GM21526 (cell line): Measurements from ENCODE around the gene ADAD2.

ENCODE experiments used
- ATAC-seq: cut with Tn5 transposase; IDR thresholded peaks from one replicate; pipeline ENCODE4 v1.9.1; 2021; ENCODE audit warnings: moderate library complexity; ENCODE audit not compliant: unreplicated experiment, low FRiP score

Gene ADAD2

DNA sequence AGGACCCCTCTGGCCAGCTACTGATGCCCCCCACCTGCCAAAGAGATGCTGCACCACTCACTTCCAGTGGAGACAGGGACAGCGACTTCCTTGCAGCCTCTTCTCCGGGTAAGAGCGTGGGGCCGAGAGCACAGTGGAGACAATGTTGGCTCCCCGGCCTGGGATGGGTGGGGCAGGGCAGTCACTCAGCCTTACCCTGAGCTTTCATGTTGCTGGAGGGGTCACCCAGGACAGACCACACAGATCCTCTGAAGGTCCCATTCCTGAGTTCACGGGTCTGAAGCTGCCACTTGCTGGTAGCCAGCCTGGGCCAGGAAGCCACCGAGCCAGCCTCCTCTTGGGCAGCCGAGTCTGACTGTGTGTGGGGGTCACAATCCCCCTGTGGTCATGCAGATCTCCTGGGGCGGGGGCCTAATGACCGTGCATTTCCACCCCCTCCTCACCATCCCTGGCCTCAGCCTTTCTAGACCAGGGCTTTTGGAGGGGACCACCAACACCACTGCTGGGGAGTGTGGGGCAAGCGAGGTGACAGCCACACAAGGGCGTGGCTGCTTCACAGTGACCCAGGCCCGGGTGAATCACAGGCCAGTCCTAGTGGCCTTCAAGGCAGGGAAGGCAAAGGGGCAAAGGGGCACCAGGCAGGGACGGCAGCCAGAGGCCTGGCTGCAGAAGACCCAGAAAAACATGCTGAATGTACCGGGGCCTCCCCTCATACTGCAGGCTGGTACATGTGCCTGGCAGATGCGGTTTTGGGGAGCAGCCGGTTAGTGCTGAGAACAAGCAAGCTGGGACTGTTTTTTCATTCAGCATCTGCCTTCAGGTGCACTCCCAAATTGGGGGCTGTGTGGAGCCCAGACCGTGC is 14.5 kb upstream of the ADAD2 start:
- ATAC-seq = no peak

GRCh38 chr16:84177741-84178073 is 13.2 kb upstream of the ADAD2 start:
- ATAC-seq = no peak

GRCh38 chr16:84178146-84178765 is 12.7 kb upstream of the ADAD2 start:
- ATAC-seq = no peak

DNA sequence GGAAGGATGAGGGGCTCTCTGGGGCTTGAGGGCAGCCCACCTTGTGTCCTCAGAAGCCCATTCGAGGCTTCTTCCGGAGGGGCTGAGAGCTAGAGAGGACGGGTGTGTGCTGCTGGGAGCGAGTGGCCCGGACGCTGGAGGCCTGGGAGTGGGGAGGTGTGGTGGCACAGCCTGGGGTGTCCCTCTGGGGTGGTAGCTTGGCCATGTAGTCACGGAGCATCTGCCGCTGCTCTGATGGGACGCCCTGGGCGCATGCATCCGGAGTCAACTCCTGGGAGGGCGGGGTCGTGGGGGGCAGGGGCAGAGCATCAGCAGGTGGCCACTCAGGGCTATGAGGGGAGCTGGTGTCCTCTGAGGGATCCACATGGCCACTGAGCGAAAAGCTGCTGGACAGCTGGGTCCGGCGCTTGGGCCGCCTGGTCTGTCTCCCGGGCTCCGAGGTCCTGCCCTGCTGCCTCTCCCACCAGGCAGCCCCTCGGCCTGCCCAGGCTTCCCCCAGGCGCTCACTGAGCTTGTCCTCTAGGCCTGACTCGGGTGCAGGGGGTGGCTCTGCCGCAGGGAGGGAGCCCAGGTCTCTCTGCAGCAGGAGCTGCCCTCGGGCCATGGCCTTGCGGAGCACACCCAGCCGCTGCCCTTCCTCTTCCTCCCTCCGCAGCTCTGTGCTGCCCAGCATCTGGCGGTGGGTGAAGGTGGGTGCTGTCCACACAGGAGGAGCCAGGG is 11.9 kb upstream of the ADAD2 start:
- no peak for ATAC-seq

- no peak for ATAC-seq
Measured at GRCh38 chr16:84179612-84180320, 11.2 kb upstream of the ADAD2 start.

DNA sequence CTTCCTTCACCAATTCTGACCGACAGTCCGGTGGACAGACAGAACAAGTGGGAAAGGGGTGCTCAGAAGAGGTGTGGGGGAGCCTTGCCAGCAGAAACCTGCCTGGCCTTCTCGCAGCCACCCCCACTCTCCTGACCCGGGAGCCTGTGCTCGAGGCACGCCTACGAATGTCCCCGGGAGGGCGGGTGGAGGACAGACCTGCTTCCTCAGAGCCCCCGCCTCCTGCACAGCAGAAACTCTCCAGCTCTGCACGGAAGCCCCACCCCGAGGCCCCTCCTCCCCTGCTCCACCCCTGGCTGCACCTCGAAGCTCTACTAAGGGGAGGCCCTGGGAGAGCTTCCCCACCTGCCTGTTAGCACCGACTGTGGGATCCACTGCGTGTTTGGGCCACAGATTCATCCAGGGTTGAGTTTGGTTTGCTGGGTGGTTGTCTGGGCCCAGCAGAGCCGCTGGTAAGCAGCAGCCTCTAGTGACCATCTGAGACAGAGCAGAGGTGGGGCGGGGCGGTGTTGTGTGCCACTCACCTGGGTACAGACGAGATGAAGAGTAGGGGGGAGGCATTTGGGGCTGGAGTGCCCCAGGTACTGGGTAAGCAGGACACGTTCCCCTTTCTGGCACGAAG is 10.3 kb upstream of the ADAD2 start:
- no peak for ATAC-seq

- ATAC-seq = no peak
Measured at GRCh38 chr16:84181144-84181915, 9.6 kb upstream of the ADAD2 start.

DNA sequence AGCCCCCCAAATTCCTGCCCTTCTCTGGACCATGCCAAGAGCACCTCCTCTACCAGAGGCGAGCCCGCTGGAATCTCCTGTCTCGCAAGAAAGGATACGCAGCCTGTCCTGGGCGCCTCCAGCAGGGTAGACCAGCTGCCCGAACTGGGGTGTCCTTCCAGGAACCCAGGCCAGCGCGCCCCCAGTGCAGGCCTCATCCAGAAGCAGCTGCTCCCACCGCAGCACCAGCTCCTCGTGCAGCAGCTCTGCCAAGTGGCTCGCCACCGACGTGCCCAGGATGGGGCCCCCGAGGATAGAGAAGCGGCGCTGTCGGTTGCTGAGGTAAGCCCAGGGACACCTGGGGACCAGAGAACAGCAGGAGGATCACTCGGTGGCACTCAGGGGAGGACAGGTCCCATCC is 8.9 kb upstream of the ADAD2 start:
- ATAC-seq = no peak

DNA sequence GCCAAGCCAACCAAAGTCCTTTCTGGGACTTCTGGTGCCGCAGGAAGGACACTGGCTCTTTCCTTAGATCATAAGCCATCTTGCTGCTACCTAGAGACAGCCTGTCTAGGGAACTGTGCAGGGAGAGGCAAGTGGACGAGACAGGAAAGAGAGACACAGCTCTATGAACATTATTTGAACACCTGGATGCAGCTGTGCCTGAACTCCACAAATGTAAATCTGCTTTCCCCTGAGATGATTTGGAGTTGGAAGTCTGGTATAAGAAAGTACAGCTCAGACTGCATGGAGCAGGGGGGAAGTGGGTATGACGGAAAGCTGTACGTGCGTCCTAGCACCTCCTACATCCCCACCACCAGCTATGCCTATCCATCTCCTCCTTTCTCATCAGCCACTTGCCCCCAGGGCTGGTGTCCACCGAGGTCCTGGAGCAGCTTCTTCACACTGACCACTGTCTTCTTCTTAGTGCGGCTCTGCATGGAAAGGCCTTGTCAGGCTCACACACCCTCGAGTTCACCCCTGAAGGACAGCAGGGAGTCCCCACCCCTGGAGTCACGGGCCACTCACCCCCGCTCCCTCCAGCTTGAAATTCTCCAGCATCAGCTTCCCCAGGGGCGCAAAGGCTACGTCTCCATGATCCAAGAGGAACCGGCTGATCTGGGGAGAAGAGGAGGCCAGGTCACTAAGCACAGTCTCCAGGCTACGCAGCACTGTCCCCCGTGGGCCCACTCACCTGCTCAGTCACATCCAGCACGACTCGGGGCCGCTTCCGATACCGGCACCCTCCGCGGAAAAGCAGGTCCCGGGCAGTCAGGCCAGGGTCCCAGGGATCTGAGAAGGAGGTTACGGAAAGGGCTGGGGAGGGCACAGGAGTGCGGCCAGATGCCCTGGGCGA is 8.0 kb upstream of the ADAD2 start:
- no peak for ATAC-seq

DNA sequence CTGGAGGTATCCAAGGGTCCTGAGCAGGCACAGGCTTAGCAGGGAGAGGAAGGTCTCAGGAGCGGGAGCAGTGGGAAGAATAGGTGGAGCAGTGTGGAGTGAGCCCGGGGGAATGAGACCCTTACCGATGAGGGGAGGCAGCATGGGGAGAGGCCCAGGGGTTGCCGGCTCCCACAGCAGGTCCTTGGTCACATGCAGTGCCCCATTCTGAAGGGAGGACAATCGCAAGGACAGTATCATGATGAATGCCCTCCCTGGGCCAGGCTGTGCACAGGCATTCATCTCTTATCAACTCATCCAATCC is 7.4 kb upstream of the ADAD2 start:
- no peak for ATAC-seq

- no peak for ATAC-seq
Measured at GRCh38 chr16:84183911-84184591, 6.9 kb upstream of the ADAD2 start.

- ATAC-seq = no peak
Measured at GRCh38 chr16:84184775-84185174, 6.2 kb upstream of the ADAD2 start.

DNA sequence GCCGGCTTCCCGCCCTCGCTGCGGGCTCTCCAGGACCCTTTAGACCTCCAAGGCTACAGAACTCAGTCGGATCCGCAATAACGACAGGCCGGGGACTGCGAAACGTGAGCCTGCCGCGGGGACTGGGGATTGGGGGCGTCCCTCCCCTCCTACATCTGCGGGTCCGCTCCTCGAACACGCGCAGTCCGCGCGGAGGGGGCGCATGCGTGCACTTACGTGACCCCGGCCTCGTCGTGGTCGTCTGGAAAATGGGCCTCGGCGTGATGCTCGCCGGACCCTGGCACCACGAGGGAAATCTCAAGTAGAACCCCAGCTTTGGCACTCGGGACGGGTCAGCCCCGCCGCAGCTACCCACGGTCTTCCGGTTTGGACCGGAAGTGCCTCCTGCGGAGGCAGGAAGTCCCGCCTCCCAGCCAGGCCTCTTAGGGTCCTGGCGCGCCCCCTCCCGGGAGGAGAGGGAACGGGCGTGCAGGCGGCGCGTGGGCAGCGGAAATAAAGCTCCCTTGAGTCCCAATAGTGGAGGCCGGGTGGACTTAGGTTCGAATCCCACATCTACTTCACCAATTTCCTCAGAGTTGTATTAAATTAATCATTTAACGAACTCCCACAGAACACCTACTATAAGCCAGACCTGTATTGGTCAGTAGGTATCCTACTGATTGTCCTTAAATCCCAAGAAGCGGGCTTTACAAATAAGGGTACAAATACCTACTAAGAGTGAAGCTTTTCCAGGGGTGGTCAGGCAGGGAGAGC is 4.1 kb upstream of the ADAD2 start, which contains the start of gene TAF1C:
TSS of gene TAF1C (minus strand) at position 373 of the 753 bp plus-strand sequence. CDS start 2,069 bp downstream, outside the sequence.
- ATAC-seq = peak; percentile 85

GRCh38 chr16:84191466-84191865 is 509 bp downstream of the ADAD2 start:
- ATAC-seq = no peak

- no peak for ATAC-seq
Measured at GRCh38 chr16:84193480-84193879, 2.5 kb downstream of the ADAD2 start.

GRCh38 chr16:84194018-84194417 is 3.1 kb downstream of the ADAD2 start:
- no peak for ATAC-seq

DNA sequence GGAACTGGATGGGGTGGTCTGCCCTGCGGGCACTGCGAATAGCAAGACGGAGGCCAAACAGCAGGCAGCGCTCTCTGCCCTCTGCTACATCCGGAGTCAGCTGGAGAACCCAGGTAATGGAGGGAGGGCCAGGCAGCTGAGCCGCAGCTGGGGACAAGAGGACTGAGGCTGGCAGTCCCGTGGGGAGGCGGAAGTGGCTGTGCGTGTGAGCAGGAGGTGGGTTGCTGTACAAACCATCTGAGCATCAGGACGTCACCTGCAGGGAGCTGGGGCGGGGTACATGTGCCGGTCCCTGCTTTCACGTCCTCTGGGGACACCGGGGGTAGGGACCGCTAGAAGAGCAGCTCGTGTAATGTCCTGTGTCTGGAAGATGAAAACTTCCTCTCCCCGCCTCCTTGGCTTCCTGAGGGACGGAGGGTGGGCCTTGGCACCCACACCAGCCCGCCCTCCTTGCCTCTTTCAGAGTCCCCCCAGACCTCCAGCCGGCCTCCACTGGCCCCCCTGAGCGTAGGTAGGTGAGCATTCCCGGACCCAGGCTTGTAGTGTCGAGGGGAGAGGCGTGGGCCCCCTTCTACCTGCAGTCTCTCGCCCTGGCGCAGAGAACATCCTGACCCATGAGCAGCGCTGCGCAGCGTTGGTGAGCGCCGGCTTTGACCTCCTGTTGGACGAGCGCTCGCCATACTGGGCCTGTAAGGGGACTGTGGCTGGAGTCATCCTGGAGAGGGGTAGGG is 3.7 kb downstream of the ADAD2 start:
- ATAC-seq = no peak
